SU-DHL-6 (cell line): ENCODE data around the gene ITPKC.

Experiments
- EZH2phosphoT487 ChIP-seq: fragments of 200-600 bp; sonication (generic), shearing (Covaris generic); conservative IDR thresholded peaks from 2 replicates; pipeline ENCODE4 v1.6.1; 2018; ENCODE audit warnings: mild to moderate bottlenecking, antibody characterized with exemption, low read length, moderate library complexity, mixed read lengths
- TF ChIP-seq, protein P1 (sequence below): fragments of 200-600 bp; sonication (generic); IDR thresholded peaks from one replicate; pipeline ENCODE4 v1.5.1; 2017; ENCODE audit warnings: antibody characterized with exemption, mild to moderate bottlenecking, low read length, moderate library complexity; ENCODE audit not compliant: insufficient read depth, poor library complexity, severe bottlenecking

DNA sequence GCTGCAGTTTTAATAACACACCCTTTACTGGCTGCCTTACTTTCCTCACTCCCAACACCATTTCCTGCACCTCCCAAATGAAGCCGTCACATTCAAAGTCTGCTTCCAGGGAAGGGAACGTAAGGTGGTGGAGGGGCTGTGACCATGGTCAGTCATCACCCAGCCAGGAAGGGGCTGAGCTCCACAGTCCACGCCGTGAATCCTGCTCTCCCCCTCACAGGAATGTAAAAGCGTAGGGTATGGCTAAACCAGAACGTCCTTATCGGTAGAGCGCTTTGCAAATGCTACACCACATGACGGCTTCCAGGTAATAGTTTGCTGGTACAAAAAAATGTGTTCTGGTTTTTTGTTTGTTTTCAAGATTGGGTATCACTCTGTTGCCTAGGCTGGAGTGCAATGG lies 33.5 kb upstream of the ITPKC start:
- no peak for TF ChIP-seq EZH2phosphoT487
- TF ChIP-seq, protein P1, sequence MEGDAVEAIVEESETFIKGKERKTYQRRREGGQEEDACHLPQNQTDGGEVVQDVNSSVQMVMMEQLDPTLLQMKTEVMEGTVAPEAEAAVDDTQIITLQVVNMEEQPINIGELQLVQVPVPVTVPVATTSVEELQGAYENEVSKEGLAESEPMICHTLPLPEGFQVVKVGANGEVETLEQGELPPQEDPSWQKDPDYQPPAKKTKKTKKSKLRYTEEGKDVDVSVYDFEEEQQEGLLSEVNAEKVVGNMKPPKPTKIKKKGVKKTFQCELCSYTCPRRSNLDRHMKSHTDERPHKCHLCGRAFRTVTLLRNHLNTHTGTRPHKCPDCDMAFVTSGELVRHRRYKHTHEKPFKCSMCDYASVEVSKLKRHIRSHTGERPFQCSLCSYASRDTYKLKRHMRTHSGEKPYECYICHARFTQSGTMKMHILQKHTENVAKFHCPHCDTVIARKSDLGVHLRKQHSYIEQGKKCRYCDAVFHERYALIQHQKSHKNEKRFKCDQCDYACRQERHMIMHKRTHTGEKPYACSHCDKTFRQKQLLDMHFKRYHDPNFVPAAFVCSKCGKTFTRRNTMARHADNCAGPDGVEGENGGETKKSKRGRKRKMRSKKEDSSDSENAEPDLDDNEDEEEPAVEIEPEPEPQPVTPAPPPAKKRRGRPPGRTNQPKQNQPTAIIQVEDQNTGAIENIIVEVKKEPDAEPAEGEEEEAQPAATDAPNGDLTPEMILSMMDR = no peak
